Aorta (tissue), 5 donors: ENCODE data around the gene UGT1A7. TPM values are rescaled to one million over a fixed set of nuclear protein-coding genes. Genes with fewer than 3 reads are reported as not detected.

Experiments used
- ATAC-seq: fragments of 200-7000 bp; cut with Tn5 transposase; one replicate; pipeline ENCODE4 v1.9.1; 2022; ENCODE audit warnings: moderate library complexity; ENCODE audit not compliant: low FRiP score
- DNase-seq, 2 donors: peaks; one replicate each; pipeline ENCODE4 v3.0.0-alpha.2; 2020
- H3K27ac ChIP-seq, 2 donors: one replicate each; pipeline ENCODE4 v1.5.1; 2013; ENCODE audit warnings: low read length in 2 of 2, mild to moderate bottlenecking in 2 of 2, moderate library complexity in 2 of 2, control low read depth in 1 of 2, inconsistent platforms in 1 of 2, low read depth in 1 of 2
- H3K27me3 ChIP-seq, 2 donors: one replicate each; pipeline ENCODE4 v1.6.1; 2013; ENCODE audit warnings: control low read depth in 1 of 2, low read length in 1 of 2, mild to moderate bottlenecking in 1 of 2, moderate library complexity in 1 of 2; ENCODE audit not compliant: insufficient read depth in 2 of 2, control insufficient read depth in 1 of 2
- H3K36me3 ChIP-seq, 2 donors: one replicate each; pipeline ENCODE4 v1.6.1; 2013; ENCODE audit warnings: control low read depth in 1 of 2, low read length in 1 of 2, mild to moderate bottlenecking in 1 of 2; ENCODE audit not compliant: insufficient read depth in 2 of 2, control insufficient read depth in 1 of 2
- H3K4me1 ChIP-seq, 2 donors: one replicate each; pipeline ENCODE4 v1.6.1; 2013; ENCODE audit warnings: low read length in 2 of 2, control low read depth in 1 of 2, mild to moderate bottlenecking in 1 of 2, moderate library complexity in 1 of 2; ENCODE audit not compliant: insufficient read depth in 2 of 2, control insufficient read depth in 1 of 2
- H3K4me3 ChIP-seq, 2 donors: one replicate each; pipeline ENCODE4 v1.5.1; 2013; ENCODE audit warnings: low read length in 2 of 2, control low read depth in 1 of 2, mild to moderate bottlenecking in 1 of 2
- H3K9me3 ChIP-seq: one replicate; pipeline ENCODE4 v1.6.1; 2013; ENCODE audit warnings: mild to moderate bottlenecking, low read length; ENCODE audit not compliant: control insufficient read depth
- WGBS, 2 donors: extraction: QIAGEN DNeasy Blood & Tissue Kit; methylation state at CpG; one replicate each; pipeline ENCODE4 v1.1.7; 2013; 5-methylcytosine and 5-hydroxymethylcytosine counted together
- intact Hi-C, 2 donors: fragments of 100-400 bp; cut with DNase I; formaldehyde crosslinking; loops; one replicate each; pipeline versions ENCODE4 v1.14.2 to v1.15.0; 2022
- polyA plus RNA-seq, 2 donors: library from polyadenylated mRNA; stranded (reverse); fragments of 200-250 nt; gene quantifications; one replicate each; pipeline ENCODE4 v1.2.3, GENCODE V29; 2013
- total RNA-seq, 2 donors: library from RNA; stranded (reverse); fragmentation: NEBNext Ultra II Directional; extraction: Animal tissue kit (Norgen Biotek cat#: 25700); gene quantifications; one replicate each; pipeline ENCODE4 v1.2.1, GENCODE V29; 2021
- donor health status: healthy with polysubstance abuse.
- donor health status: Bipolar disorder and iron deficiency.
- donor health status: DM: no; HTN: no; CAD: no.
- donor health status: DM: no; HTN: no; CAD: no.
- donor health status: DM: yes; HTN: yes; CAD: no.

Gene UGT1A7
- total and polyA plus RNA-seq, 4 donors = 0.05 to 1.8 TPM; not detected in 2

GRCh38 chr2:233817995-233818638 lies 136.4 kb downstream of the UGT1A7 start:
- DNase-seq (peak; percentile 36 to 56), ATAC-seq (no peak)
- H3K4me1 ChIP-seq = no peaks in the 10 kb centered on the region
- no peaks in the 10 kb centered on the region for H3K27me3 ChIP-seq
- no peaks in the 10 kb centered on the region for H3K36me3 ChIP-seq
- 94 to 95% methylated on average over 11 of the region's 11 CpGs for WGBS, 2 donors
- H3K9me3 ChIP-seq = no peaks in the 10 kb centered on the region
- H3K4me3 ChIP-seq = no peak overlapping the region
- H3K27ac ChIP-seq = no peak overlapping the region
- intact Hi-C loops = no loop called here

GRCh38 chr2:233818639-233819621 lies 137.2 kb downstream of the UGT1A7 start:
- DNase-seq = peak; percentile 27 to 59
- H3K4me1 ChIP-seq = no peaks in the 10 kb centered on the region

GRCh38 chr2:233819884-233820773 lies 138.4 kb downstream of the UGT1A7 start:
- no peaks in the 10 kb centered on the region for H3K27me3 ChIP-seq
- no peak overlapping the region for H3K27ac ChIP-seq
- no peak overlapping the region for H3K4me3 ChIP-seq
- WGBS, 2 donors = 85 to 87% methylated on average over 18 of the region's 18 CpGs
- H3K9me3 ChIP-seq = no peaks in the 10 kb centered on the region
- ATAC-seq (no peak), DNase-seq (peak; percentile 34 to 52)
- intact Hi-C loops = no loop called here
- no peaks in the 10 kb centered on the region for H3K36me3 ChIP-seq
- H3K4me1 ChIP-seq = no peaks in the 10 kb centered on the region

More at GRCh38 chr2:233818639-233819621, 137.2 kb downstream of the UGT1A7 start:
- no peaks in the 10 kb centered on the region for H3K9me3 ChIP-seq
- intact Hi-C loops = no loop called here
- WGBS, 2 donors = 75 to 79% methylated on average over 17 of the region's 17 CpGs
- H3K27ac ChIP-seq = no peak overlapping the region
- no peaks in the 10 kb centered on the region for H3K36me3 ChIP-seq
- no peak overlapping the region for H3K4me3 ChIP-seq
- no peak for ATAC-seq
- H3K27me3 ChIP-seq = no peaks in the 10 kb centered on the region

GRCh38 chr2:233820774-233821105 lies 139.0 kb downstream of the UGT1A7 start:
- Histone ChIP-seq H3K36me3 (no peaks in the 10 kb centered on the region), H3K4me3 (no peak overlapping the region), H3K27me3 (no peaks in the 10 kb centered on the region), H3K4me1 (no peaks in the 10 kb centered on the region), H3K27ac (no peak overlapping the region), H3K9me3 (no peaks in the 10 kb centered on the region)
- intact Hi-C loops = no loop called here
- no peak for ATAC-seq
- 80 to 83% methylated on average over 6 of the region's 6 CpGs for WGBS, 2 donors
- peak in 1 of 2 donors; percentile 29 for DNase-seq

GRCh38 chr2:233821196-233821595 lies 139.5 kb downstream of the UGT1A7 start:
- intact Hi-C loops = no loop called here
- 88 to 94% methylated on average over 3 of the region's 3 CpGs for WGBS, 2 donors
- DNase-seq = peak in 1 of 2 donors; percentile 19

GRCh38 chr2:233821709-233822100 lies 140.0 kb downstream of the UGT1A7 start:
- no peaks in the 10 kb centered on the region for H3K9me3 ChIP-seq
- H3K27me3 ChIP-seq = no peaks in the 10 kb centered on the region
- ATAC-seq (no peak), DNase-seq (no peak)
- intact Hi-C loops = no loop called here
- no peaks in the 10 kb centered on the region for H3K4me1 ChIP-seq
- no peak overlapping the region for H3K4me3 ChIP-seq
- no peaks in the 10 kb centered on the region for H3K36me3 ChIP-seq
- H3K27ac ChIP-seq = no peak overlapping the region
- 90 to 92% methylated on average over 8 of the region's 8 CpGs for WGBS, 2 donors

More at GRCh38 chr2:233821196-233821595, 139.5 kb downstream of the UGT1A7 start:
- no peaks in the 10 kb centered on the region for H3K27me3 ChIP-seq
- H3K4me1 ChIP-seq = no peaks in the 10 kb centered on the region
- no peak overlapping the region for H3K27ac ChIP-seq
- no peak overlapping the region for H3K4me3 ChIP-seq
- ATAC-seq = no peak
- H3K9me3 ChIP-seq = no peaks in the 10 kb centered on the region
- H3K36me3 ChIP-seq = no peaks in the 10 kb centered on the region

- DNase-seq (peak; percentile 42 to 51), ATAC-seq (no peak)
- Histone ChIP-seq H3K4me3 (no peak overlapping the region), H3K9me3 (no peaks in the 10 kb centered on the region), H3K36me3 (no peaks in the 10 kb centered on the region), H3K4me1 (no peaks in the 10 kb centered on the region), H3K27ac (no peak overlapping the region), H3K27me3 (no peaks in the 10 kb centered on the region)
- intact Hi-C loops = no loop called here
- 86 to 91% methylated on average over 21 of the region's 21 CpGs for WGBS, 2 donors
Measured at GRCh38 chr2:233822101-233822771, 140.5 kb downstream of the UGT1A7 start.
